Measurements from ENCODE around the gene ADAM22.
"Not testable (repeated sequence)": the region's sequence is repeated elsewhere in the genome, so short reads cannot be mapped to it uniquely, and the experiment has no call there.

ADAM22 gene, protein sequence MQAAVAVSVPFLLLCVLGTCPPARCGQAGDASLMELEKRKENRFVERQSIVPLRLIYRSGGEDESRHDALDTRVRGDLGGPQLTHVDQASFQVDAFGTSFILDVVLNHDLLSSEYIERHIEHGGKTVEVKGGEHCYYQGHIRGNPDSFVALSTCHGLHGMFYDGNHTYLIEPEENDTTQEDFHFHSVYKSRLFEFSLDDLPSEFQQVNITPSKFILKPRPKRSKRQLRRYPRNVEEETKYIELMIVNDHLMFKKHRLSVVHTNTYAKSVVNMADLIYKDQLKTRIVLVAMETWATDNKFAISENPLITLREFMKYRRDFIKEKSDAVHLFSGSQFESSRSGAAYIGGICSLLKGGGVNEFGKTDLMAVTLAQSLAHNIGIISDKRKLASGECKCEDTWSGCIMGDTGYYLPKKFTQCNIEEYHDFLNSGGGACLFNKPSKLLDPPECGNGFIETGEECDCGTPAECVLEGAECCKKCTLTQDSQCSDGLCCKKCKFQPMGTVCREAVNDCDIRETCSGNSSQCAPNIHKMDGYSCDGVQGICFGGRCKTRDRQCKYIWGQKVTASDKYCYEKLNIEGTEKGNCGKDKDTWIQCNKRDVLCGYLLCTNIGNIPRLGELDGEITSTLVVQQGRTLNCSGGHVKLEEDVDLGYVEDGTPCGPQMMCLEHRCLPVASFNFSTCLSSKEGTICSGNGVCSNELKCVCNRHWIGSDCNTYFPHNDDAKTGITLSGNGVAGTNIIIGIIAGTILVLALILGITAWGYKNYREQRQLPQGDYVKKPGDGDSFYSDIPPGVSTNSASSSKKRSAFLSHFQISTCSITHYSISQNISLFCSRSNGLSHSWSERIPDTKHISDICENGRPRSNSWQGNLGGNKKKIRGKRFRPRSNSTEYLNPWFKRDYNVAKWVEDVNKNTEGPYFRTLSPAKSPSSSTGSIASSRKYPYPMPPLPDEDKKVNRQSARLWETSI

DNA sequence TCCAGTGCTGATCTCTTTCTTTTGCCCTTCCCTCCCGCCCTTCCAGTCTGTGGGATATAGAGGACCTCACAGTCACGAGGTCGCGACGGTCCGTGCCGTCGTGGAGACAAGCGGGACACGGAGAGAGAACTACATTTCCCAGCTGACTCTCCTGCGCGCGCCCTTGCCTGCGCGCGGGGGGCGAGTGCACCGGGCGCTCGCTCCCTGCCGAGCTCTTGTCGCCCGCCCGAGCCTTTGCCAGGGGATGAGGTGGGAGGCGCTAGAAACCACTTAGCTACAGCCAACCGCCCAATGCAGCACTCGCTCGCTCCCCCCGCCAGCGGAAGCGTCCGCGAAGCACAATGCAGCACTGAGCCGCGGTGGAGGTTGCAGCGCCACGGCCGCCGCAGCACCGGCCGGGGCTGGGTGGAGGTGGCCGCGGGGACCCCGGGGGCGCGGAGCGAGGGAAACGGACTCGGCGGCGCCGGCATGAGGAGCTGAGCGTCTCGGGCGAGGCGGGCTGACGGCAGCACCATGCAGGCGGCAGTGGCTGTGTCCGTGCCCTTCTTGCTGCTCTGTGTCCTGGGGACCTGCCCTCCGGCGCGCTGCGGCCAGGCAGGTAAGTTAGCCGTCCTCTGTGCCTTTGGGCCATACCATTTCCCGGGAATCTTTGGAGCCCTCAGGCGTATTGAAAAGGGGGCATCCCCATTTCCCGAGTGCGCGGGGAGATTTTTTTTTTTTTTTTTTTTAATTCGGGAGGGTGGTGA, at the start of gene ADAM22:
Gene ADAM22 (plus strand): TSS at position 299 of the 746 bp plus-strand sequence. CDS start 215 bp downstream, at position 514.
- DNase-seq (ENCODE audit: low read depth) = peak; percentile 48

DNA sequence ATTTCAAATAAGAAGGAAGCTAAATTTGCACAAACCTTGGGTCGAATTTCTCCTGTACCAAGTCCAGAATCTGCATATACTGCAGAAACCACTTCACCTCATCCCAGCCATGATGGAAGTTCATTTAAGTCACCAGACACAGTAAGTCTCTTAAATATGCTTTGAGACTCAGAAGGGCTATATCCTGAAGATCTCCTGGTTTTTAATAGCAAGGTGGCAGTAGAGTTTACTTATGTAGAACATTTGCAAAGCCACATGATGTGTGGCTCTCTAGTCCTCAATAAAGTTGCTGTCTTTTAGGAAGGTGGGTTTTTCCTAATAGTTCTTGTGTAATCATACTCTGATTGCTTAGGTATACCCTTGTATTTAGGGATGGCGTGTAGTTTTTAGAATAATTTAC, 49.0 kb upstream of the ADAM22 start:
- no peak for DNase-seq (ENCODE audit: low read depth)

DNA sequence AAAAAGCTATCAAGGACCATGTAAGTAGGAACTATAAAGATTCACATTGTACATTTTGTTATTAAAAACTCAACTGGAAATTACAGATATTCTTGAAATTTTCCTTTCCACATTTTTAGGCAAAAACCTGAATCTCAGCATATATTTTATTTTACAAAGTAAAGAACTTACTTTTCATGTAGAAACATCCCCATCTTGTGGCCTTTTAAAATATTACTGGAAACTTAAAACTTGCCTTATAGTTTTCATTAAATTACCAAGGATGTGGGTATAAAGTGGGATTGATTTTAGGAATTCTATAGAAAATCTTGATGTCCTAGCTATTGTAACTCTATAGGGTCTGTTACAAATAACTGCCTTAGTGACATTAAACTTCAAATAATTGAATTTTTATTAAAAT, 47.2 kb upstream of the ADAM22 start:
- DNase-seq (ENCODE audit: low read depth) = no peak

DNA sequence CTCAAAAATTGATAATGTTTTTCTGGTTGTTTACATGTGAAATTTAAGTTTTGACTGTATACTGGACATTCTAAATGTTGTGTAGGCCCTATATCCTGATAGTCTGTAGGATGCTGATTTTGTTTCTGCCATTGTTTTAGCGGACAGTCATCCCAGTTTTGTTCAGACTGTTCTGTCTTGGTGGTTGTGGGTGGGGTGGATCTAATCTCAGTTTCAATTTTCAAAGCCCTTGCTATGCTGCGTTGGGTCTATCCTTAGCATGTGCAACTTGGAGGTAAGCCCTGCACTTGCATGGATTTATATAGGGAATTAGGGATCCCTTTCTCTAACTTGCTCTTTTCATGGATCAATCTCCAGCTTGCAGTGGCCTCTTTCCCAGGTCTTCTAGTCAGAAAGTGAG, 38.7 kb upstream of the ADAM22 start:
- DNase-seq (ENCODE audit: low read depth) = no peak

DNA sequence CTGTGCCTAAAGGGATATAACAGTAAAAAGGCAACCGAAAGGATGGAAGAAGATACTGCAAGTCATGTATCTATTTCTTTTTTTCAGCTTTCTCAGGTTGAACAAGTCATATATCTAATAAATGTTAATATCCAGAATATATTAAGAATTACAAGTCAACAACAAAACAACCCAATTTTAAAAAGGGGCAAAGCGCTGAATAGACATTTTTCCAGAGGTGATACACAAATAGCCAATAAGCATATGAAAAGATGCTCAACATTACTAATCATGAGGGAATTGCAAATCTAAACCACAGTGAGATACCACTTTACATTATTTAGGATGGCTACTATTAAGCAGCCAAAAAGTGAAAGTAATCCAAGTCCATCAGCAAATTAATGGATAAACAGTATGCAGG, 34.8 kb upstream of the ADAM22 start:
- DNase-seq (ENCODE audit: low read depth) = no peak

DNA sequence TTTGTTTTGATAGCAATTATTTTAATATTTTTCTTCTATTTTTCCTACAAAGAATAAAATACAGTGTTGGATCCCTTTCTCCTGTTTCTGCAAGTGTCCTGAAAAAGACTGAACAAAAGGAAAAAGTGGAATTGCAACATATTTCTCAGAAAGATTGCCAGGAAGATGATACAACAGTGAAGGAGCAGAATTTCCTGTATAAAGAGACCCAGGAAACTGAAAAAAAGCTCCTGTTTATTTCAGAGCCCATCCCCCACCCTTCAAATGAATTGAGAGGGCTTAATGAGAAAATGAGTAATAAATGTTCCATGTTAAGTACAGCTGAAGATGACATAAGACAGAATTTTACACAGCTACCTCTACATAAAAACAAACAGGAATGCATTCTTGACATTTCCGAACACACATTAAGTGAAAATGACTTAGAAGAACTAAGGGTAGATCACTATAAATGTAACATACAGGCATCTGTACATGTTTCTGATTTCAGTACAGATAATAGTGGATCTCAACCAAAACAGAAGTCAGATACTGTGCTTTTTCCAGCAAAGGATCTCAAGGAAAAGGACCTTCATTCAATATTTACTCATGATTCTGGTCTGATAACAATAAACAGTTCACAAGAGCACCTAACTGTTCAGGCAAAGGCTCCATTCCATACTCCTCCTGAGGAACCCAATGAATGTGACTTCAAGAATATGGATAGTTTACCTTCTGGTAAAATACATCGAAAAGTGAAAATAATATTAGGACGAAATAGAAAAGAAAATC, 26.7 kb upstream of the ADAM22 start:
- not testable (repeated sequence) for DNase-seq (ENCODE audit: low read depth)

DNA sequence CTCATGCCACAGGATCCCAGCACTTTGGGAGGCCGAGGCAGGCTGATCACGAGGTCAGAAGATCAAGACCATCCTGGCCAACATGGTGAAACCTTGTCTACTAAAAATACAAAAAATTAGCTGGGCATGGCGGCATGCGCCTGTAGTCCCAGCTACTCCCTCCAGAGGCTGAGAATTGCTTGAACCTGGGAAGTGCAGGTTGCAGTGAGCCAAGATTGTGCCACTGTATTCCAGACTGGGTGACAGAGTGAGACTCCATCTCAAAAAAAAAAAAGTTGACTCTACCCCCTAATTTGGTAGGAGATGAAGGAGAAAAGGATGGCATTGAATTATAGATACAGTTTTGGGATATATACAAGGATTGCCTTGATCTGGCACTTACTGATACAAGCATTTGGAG, 25.2 kb upstream of the ADAM22 start:
- DNase-seq (ENCODE audit: low read depth) = not testable (repeated sequence)

DNA sequence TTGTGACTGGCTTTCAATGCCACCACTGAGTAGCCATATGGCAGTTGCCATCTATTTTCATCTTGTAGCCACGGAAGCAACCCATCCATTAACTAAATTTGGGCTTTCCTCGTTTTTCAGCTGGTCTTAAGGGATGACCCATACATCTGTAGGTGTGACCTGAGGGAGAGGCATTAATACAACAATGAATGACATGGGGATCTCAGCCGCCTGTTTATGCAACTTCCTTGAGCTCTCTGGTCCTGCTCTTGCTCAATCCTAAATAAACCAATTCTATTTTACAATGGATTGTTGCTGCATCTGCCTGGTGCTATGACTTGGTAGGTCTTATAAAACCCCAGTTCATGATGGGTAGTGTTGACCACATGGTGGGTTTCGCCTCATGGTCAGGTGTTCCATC, 21.9 kb upstream of the ADAM22 start:
- DNase-seq (ENCODE audit: low read depth) = no peak

DNA sequence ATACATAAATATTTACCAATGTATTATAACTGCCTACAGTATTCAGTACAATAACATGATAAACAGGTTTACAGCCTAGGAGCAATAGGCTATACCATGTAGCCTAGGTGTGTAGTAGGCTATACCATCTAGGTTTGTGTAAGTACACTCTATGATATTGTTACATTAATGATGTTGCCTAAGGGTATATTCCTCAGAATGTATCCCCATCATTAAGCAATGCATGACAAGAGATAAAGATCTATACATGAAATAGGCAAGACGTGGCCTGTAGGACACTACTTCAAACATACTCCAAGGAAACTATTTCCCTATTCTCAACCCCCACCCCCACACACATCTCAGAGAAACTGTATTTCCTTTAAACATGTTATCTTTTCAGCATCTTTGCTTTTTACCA, 15.3 kb upstream of the ADAM22 start:
- no peak for DNase-seq (ENCODE audit: low read depth)

DNA sequence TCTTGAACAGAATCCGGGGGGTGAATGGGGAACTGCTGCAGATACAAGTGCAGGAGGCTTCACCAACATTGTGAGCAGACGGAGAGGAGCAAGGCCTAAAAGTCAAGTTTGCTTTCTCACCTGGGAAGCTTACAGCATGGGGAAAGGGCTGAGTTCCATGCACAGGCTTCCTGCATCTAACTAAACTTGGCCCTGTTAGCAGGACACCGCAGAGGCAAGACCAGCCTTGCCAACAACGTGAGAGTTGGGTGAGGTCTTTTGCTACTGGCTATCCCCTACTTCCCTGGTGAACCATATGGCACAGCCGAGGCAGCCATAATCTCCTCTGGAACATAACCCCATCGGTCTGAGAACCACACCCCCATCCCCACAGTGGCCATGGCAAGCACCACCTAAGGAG, 14.2 kb upstream of the ADAM22 start:
- DNase-seq (ENCODE audit: low read depth) = no peak

DNA sequence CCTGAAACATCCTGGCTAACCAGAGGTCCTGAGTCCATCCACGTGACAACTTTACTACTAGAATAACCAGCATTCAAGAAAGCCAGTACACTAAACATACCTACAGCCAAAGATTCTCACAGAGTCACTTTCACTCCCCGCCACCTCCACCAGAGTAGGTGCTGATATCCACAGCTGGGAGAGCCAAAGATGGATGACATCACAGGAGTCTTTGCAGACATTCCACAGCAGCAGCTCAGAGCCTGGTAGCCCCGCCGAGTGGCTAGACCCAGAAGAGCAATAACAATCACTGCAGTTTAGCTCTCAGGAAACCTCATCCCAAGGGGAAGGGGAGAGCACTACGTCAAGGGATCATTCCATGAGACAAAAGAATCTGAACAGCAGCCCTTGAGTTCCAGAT, 13.5 kb upstream of the ADAM22 start:
- no peak for DNase-seq (ENCODE audit: low read depth)

DNA sequence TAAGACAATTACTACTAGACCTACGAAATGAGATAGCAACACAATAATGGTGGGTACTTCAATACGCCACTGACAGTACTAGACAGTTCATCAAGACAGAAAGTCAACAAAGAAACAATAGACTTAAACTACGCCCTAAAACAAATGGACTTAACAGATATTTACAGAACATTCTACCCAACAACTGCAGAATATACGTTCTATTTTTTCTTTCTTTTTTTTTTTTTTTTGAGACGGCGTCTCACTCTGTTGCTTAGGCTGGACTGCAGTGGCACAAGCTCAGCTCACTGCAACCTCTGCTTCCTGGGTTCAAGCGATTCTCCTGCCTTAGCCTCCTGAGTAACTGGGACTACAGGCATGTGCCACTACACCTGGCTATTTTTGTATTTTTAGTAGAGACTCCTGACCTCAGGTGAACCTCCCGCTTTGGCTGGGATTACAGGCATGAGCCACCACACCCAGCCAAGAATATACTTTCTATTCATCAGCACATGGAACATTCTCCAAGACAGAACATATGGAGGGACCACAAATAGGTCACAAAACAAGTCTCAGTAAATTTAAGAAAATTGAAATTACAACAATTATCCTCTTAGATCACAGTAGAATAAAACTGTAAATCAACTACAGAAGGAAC, 11.2 kb upstream of the ADAM22 start:
- not testable (repeated sequence) for DNase-seq (ENCODE audit: low read depth)

DNA sequence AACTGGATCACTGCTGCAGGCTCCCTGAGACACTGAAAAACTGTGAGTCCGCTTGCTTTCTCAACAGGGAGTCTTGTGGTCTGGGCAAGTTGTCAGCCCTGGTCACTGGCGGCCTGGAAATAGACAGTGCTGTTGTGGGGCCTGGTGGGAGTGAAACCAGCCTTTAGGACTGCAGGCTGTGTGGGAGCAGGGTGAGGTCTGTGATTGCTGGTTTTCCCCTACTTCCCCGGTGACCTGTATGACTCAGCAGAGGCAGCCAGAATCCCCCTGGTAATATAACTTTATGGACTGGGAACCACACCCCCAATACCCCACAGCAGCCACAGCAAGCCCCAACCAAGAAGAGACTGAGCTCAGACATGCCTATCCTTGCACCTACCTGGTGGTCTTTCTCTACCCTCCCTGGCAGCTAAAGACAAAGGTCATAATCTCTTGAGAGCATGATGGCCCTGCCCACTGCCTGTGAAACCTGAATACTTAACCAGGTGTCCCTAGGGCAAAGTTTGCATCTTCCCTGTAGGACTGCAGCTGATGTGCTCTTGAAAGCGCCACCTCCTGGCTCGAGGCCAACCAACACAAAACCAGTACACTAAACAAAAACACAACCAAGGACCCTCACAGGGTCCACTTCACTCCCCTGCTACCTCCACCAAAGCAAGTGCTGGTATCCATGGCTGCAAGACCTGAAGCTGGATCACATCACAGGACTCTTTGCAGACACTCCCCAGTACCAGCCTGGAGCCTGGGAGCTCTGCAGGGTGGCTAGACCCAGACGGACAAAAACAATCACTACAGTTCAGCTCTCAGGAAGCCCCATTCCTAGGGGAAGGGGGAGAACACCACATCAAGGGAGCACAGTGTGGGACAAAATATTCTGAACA, 7.2 kb upstream of the ADAM22 start:
- no peak for DNase-seq (ENCODE audit: low read depth)

DNA sequence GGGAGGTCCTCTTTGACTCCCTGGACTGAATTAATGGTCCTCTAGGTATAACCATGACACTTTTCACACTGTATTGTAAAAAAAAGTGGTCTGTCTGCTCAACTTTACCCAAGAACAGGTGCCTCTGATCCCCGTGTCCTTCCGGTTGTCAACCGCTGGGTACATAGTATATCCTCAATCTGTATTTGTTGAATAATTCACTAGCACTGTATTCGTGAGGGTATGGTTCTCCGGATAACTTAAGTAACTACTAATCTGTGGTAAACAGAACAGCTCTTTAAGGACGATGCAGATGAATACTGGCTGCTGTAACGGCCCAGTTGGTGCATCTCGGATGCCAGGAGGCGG, 472 bp upstream of the ADAM22 start:
- no peak for DNase-seq (ENCODE audit: low read depth)

DNA sequence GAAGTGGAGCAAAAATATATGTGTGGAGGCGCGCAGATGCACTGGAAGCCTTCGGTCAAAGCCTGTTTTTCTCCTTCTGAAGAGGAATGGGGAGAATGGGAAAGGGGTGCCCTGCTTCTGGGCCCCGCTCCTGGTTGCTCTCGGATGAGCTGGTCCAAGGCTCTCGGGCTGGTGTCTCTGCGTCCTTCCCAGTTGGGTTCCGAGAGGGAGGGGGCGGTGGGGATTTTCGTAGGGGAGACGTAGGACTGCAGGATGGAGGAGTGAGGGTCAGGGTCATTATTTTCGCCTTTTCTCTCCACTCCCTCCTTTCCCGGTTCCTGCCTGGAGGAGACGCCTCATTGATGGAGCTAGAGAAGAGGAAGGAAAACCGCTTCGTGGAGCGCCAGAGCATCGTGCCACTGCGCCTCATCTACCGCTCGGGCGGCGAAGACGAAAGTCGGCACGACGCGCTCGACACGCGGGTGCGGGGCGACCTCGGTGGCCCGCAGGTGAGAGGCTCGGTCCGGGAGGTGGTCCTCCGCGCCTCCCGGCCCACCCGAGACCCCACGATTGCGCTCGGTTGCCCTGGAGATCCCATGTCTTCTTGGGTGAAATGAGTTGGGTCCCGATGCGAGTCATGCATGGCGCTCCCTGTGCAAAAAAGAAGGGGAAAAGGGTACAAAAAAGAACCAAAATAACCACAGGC, 790 bp downstream of the ADAM22 start:
- DNase-seq (ENCODE audit: low read depth) = no peak

DNA sequence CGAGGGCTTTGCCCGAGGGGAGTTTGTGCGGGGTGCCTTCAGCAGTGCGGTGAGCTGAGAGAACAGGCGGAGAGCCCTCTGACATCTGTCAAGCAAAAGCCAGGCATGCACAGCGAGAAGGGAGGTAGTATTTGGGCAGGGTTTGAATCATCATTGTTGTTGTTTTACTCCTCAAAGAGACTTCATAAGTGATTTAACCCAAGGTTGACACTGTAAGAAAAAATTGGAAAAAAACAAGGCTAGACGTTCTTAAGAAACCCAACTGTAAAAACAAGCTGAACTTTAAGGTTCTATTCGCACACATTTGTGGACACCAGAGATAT, 1.3 kb downstream of the ADAM22 start:
- DNase-seq (ENCODE audit: low read depth) = no peak

DNA sequence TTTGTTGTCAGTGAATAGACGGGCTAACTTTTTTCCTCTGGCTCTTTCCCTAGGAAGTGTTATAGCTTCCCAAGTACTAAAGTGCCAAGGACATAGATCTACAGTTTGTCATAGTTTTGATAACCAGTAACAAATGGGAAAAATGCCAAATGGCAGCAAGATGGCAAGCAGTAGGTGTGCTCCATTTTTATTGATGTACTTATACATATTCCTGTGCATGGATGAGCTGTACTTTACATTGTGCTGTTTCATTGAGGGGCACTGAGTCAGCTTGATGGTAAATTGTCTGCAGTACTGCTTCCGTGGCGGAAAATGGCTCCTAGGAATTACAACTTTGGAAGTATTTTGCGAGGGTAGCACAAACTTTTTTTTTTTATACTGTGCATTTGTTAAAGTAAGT, 7.1 kb downstream of the ADAM22 start:
- no peak for DNase-seq (ENCODE audit: low read depth)

DNA sequence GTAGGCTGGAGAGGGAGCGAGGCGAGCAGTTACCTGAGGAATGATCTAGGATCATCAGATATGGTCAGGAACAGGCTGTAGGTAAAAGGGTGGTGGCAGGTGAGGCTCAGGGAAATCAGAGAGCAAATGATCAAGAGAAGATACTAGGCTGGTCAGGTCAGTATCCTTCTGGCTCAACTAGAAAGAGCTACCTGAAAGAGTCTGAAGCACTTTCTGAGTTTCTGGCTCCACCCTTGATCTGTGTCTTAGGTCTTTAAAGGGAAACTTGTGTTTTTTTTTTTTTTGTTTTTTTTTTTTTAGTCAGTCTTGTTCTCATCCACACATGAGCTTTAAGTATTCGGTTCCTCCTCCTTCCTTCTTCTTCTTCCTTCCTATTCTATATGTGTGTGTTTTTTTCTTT, 10.5 kb downstream of the ADAM22 start:
- DNase-seq (ENCODE audit: low read depth) = no peak

DNA sequence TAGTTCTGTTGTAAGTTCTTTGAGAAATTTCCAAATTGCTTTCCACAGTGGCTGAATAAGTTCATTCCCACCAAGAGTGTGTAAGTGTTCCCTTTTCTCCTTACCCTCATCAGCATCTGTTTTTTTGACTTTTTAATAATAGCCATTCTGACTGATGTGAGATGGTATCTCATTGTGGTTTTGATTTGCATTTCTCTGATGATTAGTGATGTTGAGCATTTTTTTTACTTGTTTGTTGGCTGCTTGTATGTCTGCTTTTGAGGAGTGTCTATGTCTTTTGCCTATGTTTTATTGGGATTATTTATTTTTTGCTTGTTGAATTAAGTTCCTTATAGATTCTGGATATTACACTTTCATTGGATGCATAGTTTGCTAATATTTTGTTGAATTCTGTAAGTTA, 11.9 kb downstream of the ADAM22 start:
- not testable (repeated sequence) for DNase-seq (ENCODE audit: low read depth)

DNA sequence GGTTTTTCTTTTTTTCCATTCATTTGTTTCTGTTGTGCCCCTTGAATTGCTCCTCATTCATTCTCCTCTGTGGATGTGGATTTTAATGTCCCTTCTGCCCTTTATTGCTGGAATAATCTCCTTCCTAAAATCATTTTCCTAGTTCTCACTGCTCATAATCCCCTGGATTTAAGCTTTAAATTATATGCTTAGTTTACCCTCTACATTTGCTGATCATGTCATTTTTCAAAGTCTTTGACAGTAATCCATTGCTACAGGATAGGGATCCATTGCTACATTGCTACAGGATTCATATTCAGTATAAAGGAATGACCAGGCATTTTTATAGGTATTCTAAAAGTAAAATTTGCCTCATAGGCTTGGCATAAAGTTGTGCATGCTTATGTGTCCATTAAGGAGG, 14.3 kb downstream of the ADAM22 start:
- DNase-seq (ENCODE audit: low read depth) = no peak

Data from stimulated activated CD8-positive, alpha-beta memory T cell treated with anti-CD3 and anti-CD28 coated beads, Interleukin-15, amount 100 ng/mL, for 24 hours (primary cell).